HepG2 (cell line): ENCODE measurements around the gene LIPC. TPM values are rescaled to one million over a fixed set of nuclear protein-coding genes. Genes with fewer than 3 reads are reported as not detected.
"Not testable (repeated sequence)": the region's sequence is repeated elsewhere in the genome, so short reads cannot be mapped to it uniquely, and the experiment has no call there.

Experiments used
- ATAC-seq: fragments of 200-7000 bp; cut with Tn5 transposase; 3 replicates; pipeline ENCODE4 v1.9.1; 2020; ENCODE audit warnings: mild to moderate bottlenecking, moderate library complexity
- BruUV-seq: library from RNA; stranded (reverse); fragments of 400-500 nt; replicated peaks from 2 replicates; lab custom pipeline; 2021; lab: Mats Ljungman, UMichigan
- CTCF ChIA-PET: fragments of 300-600 bp; formaldehyde crosslinking; extraction: SDS; loops from one replicate; lab custom pipeline; 2021; ENCODE audit warnings: low total read pairs, inconsistent platforms, low intra/inter-chr PET ratio; lab: Yijun Ruan, JAX
- POLR2A ChIA-PET: fragments of 350-600 bp; sonication (Branson Sonifier 250); formaldehyde crosslinking; loops from one replicate; lab custom pipeline; 2020; ENCODE audit warnings: antibody characterized with exemption, inconsistent platforms; lab: Yijun Ruan, JAX
- DNase-seq: peaks from one replicate; pipeline ENCODE4 v3.0.0-alpha.2; 2015; ENCODE audit warnings: low spot score
- FAIRE-seq: peaks from 3 replicates; lab custom pipeline; 2011; peaks lifted over from hg19 to GRCh38; lab: Jason Lieb, UNC
- H2AFZ ChIP-seq: one replicate; pipeline ENCODE4 v1.6.1; 2011; ENCODE audit warnings: low read length, inconsistent platforms
- H3K27ac ChIP-seq: fragments of 300-600 bp; 3 replicates; pipeline ENCODE4 v1.8.0; 2011; ENCODE audit warnings: mixed run types, mild to moderate bottlenecking, mixed read lengths, low read length, inconsistent platforms; ENCODE audit not compliant: insufficient read depth; ENCODE audit errors: extremely low read length
- H3K27me3 ChIP-seq, 2 experiments: fragments of 200-600 bp in 1 of 2; 2 replicates in 1 of 2; 3 replicates in 1 of 2; pipeline versions ENCODE4 v1.6.0 to v1.8.0; 2011; ENCODE audit warnings: low read length in 2 of 2, mild to moderate bottlenecking in 2 of 2, moderate library complexity in 2 of 2, inconsistent platforms in 1 of 2; ENCODE audit not compliant: insufficient read depth in 2 of 2, control insufficient read depth in 1 of 2
- H3K36me3 ChIP-seq, 2 experiments: fragments of 200-600 bp in 1 of 2; replicated peaks in 1 of 2; 2 replicates in 1 of 2; 3 replicates in 1 of 2; pipeline versions ENCODE4 v1.5.1 to v1.8.0; 2011; ENCODE audit warnings: low read length in 2 of 2, inconsistent platforms in 1 of 2; ENCODE audit not compliant: insufficient read depth in 2 of 2, control insufficient read depth in 1 of 2
- H3K4me1 ChIP-seq: 2 replicates; pipeline ENCODE4 v1.5.1; 2012; ENCODE audit warnings: low read length, inconsistent platforms; ENCODE audit not compliant: insufficient read depth
- H3K4me2 ChIP-seq: 2 replicates; pipeline ENCODE4 v1.6.0; 2011; ENCODE audit warnings: low read depth, low read length, inconsistent platforms
- H3K4me3 ChIP-seq, 3 experiments: fragments of 200-600 bp in 1 of 3; sonication (generic), shearing (Covaris generic) in 1 of 3; replicated peaks in 1 of 3; 2 replicates each; pipeline ENCODE4 v1.5.1; 2011 to 2016; ENCODE audit warnings: low read length in 3 of 3, inconsistent platforms in 2 of 3, low read depth in 2 of 3, mild to moderate bottlenecking in 2 of 3, control low read depth in 1 of 3, mixed read lengths in 1 of 3; ENCODE audit not compliant: insufficient read depth in 1 of 3
- H3K79me2 ChIP-seq: one replicate; pipeline ENCODE4 v1.6.1; 2011; ENCODE audit warnings: low read length, inconsistent platforms; ENCODE audit not compliant: insufficient read depth
- H3K9ac ChIP-seq: 2 replicates; pipeline ENCODE4 v1.6.0; 2011; ENCODE audit warnings: mild to moderate bottlenecking, low read depth, low read length, inconsistent platforms; ENCODE audit not compliant: insufficient read depth
- H3K9me3 ChIP-seq: 2 replicates; pipeline ENCODE4 v1.5.1; 2012; ENCODE audit warnings: mild to moderate bottlenecking, low read length
- H4K20me1 ChIP-seq: 2 replicates; pipeline ENCODE4 v1.6.0; 2011; ENCODE audit warnings: inconsistent platforms, mild to moderate bottlenecking, low read length, moderate library complexity; ENCODE audit not compliant: insufficient read depth
- EED ChIP-seq: sonication (generic); formaldehyde crosslinking; IDR thresholded peaks from 2 replicates; pipeline ENCODE4 v1.5.0; 2020; ENCODE audit warnings: mild to moderate bottlenecking, missing genetic modification reagents
- MAFF ChIP-seq: IDR thresholded peaks from 2 replicates; pipeline ENCODE4 v1.6.1; 2011; ENCODE audit warnings: low read depth, low read length, improper control_type of control experiment
- MAFK ChIP-seq, 2 experiments: IDR thresholded peaks in 1 of 2; conservative IDR thresholded peaks in 1 of 2; 2 replicates each; pipeline ENCODE4 v1.6.1; 2011; ENCODE audit warnings: improper control_type of control experiment in 2 of 2, low read length in 2 of 2
- ZNF225 ChIP-seq: sonication (generic); formaldehyde crosslinking; IDR thresholded peaks from 2 replicates; pipeline ENCODE4 v1.4.0; 2020; ENCODE audit warnings: mild to moderate bottlenecking, missing genetic modification reagents
- ZNF235 ChIP-seq: sonication (generic); formaldehyde crosslinking; IDR thresholded peaks from 2 replicates; pipeline ENCODE4 v1.8.1; 2023; ENCODE audit warnings: mild to moderate bottlenecking, missing genetic modification reagents, borderline replicate concordance
- ZNF317 ChIP-seq: sonication (generic); formaldehyde crosslinking; IDR thresholded peaks from 2 replicates; pipeline ENCODE4 v1.5.0; 2020; ENCODE audit warnings: mild to moderate bottlenecking, missing genetic modification reagents
- WGBS: methylation state at CpG from one replicate; pipeline ENCODE4 v1.1.6; 2017; ENCODE audit warnings: low lambda C conversion rate; 5-methylcytosine and 5-hydroxymethylcytosine counted together
- in situ Hi-C: cut with HindIII; loops from 2 replicates; pipeline ENCODE4 v1.10.0; 2017; ENCODE audit warnings: low pct_unique_long_range_greater_than_20kb; ENCODE audit not compliant: extremely low pct_ligation_motif_present
- intact Hi-C: fragments of 100-400 bp; cut with micrococcal nuclease; formaldehyde crosslinking; loops from one replicate; pipeline ENCODE4 v1.10.0; 2022; ENCODE audit not compliant: unreplicated experiment
- polyA plus RNA-seq, 8 experiments: library from polyadenylated mRNA; depleted of rRNA in 3 of 8; stranded (reverse) in 7 of 8; unstranded in 1 of 8; fragments of >200 nt; fragmentation: Illumina TruSeq in 4 of 8; extraction: Trizol in 4 of 8; gene quantifications; 2 replicates each; pipeline versions ENCODE4 v1.2.1 to v1.2.3, GENCODE V29; 2011 to 2016; ENCODE audit warnings: low read depth in 4 of 8, missing spikeins in 1 of 8, mixed read lengths in 1 of 8; ENCODE audit not compliant: insufficient read depth in 1 of 8
- total RNA-seq, 5 experiments: library from RNA; depleted of rRNA; stranded (reverse); fragments of >200 nt; fragmentation: Illumina TruSeq; extraction: Trizol; gene quantifications; 2 replicates each; pipeline ENCODE4 v1.2.3, GENCODE V29; 2016; ENCODE audit warnings: low read depth in 1 of 5
- TF ChIP-seq, protein P1 (sequence below), 2 experiments: fragments of 450-650 bp in 1 of 2; sonication (generic) in 1 of 2; formaldehyde crosslinking; IDR thresholded peaks; 2 replicates each; pipeline versions ENCODE4 v1.5.0 to v1.8.0; 2020 to 2022; ENCODE audit warnings: mild to moderate bottlenecking in 1 of 2, missing genetic modification reagents in 1 of 2

Gene LIPC
- total and polyA plus RNA-seq, 2 of the 13 experiments (the other 11 are each of a cell fraction or from before 2014, with no cell fraction given) = 26.0 to 38.0 TPM

DNA sequence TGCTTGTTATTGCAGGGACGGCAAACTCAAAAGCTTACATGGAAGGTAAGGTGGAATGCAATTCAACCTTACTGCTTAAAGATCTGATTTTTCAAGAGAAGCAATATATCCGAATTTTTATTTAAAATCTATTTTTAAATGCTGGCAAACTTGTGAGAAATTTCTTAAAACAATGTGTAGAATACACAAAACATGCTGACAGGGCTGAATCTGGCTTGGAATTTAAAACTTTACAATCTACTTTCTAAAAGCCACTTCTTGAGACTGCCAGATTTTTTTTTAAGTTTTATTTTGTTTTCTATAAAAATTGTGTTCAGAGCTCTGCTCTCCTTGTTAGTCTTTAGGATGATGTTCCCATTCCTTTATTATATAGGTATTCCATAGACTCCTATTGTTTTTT lies 171.0 kb downstream of the LIPC start:
- ChIA-PET POLR2A (no interaction called here), CTCF (no interaction called here)
- Histone ChIP-seq H4K20me1 (no peaks in the 10 kb centered on the region), H3K27ac (no peak overlapping the region), H3K27me3 (no peaks in the 10 kb centered on the region), H3K4me2 (no peak overlapping the region), H3K36me3 (peaks cover 0 to 34% of the 10 kb centered on the region in 2 experiments; a peak in 2 of 5 replicates), H3K9me3 (no peaks in the 10 kb centered on the region), H3K4me1 (peaks cover 16% of the 10 kb centered on the region), H3K79me2 (no peaks in the 10 kb centered on the region), H3K9ac (no peak overlapping the region), H3K4me3 (no peak overlapping the region), H2AFZ (no peak overlapping the region)
- BruUV-seq = no TSS peak
- DNase-seq (no peak), ATAC-seq (no peak), FAIRE-seq (no peak)
- in situ Hi-C loops = no loop called here
- intact Hi-C loops = no loop called here
- 84% methylated on average over 2 of the region's 2 CpGs for WGBS
- TF ChIP-seq, protein P1, sequence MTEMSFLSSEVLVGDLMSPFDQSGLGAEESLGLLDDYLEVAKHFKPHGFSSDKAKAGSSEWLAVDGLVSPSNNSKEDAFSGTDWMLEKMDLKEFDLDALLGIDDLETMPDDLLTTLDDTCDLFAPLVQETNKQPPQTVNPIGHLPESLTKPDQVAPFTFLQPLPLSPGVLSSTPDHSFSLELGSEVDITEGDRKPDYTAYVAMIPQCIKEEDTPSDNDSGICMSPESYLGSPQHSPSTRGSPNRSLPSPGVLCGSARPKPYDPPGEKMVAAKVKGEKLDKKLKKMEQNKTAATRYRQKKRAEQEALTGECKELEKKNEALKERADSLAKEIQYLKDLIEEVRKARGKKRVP (CRISPR knock-in tag; IDR thresholded peaks at IDR 0.05) = no peak
- TF ChIP-seq ZNF225 (CRISPR knock-in tag) = no peak
- TF ChIP-seq ZNF317 = no peak
- TF ChIP-seq MAFK (conservative IDR thresholded peaks at IDR 0.05 in 1 of 2, IDR thresholded peaks at IDR 0.05 in 1 of 2; ENCODE audit: low read length in 2 of 2) = peak; percentile 65 to 85
- peak; percentile 65 for TF ChIP-seq MAFF
- no peak for TF ChIP-seq EED (CRISPR knock-in tag)
- no peak for TF ChIP-seq ZNF235 (CRISPR knock-in tag)

DNA sequence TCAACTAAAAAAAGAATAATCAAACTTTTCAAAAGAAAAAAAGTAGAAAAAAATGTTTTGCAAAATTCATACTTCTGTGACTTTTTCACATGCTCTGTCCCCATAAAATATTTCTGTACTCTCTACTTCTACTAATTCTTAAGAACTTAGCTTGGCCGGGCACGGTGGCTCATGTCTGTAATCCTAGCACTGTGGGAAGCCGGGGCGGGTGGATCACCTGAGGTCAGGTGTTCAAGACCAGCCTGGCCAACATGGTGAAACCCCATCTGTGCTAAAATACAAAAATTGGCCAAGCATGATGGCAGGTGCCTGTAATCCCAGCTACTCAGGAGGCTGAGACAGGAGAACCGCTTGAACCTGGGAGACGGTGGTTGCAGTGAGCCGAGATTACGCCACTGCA lies 172.1 kb downstream of the LIPC start:
- H3K4me1 ChIP-seq = peaks cover 16% of the 10 kb centered on the region
- H3K4me2 ChIP-seq, BruUV-seq, FAIRE-seq, ATAC-seq, intact Hi-C loops, H3K4me3 ChIP-seq, CTCF ChIA-PET, H4K20me1 ChIP-seq, H3K79me2 ChIP-seq, H3K27me3 ChIP-seq, H3K9me3 ChIP-seq, H3K9ac ChIP-seq, in situ Hi-C loops, DNase-seq, H2AFZ ChIP-seq: not testable (repeated sequence)
- H3K36me3 ChIP-seq = peaks cover 0 to 26% of the 10 kb centered on the region in 2 experiments; a peak in 3 of 5 replicates
- H3K27ac ChIP-seq = peak overlapping the region; percentile 37
- POLR2A ChIA-PET = interaction anchor here (0.7 to 1.5 kb wide), 2 partner anchors 128 to 135 kb away, joined by 3 to 7 read pairs; no protein-coding TSS in a partner anchor
- WGBS = 93% methylated on average over 8 of the region's 8 CpGs
